ENCODE data around the gene PRPSAP1.
"Not testable (repeated sequence)": the region's sequence is repeated elsewhere in the genome, so short reads cannot be mapped to it uniquely, and the experiment has no call there.

The PRPSAP1 gene

GRCh38 chr17:76350463-76350862 lies 3.3 kb downstream of the PRPSAP1 start:
- Histone ChIP-seq H3K4me3 (ENCODE audit: low read depth, low read length) (no peak overlapping the region), H3K9me3 (ENCODE audit: control insufficient read depth, insufficient read depth, low read depth, low read length) (no peaks in the 10 kb centered on the region), H3K4me1 (ENCODE audit: control insufficient read depth, insufficient read depth, low read length) (peaks cover 12% of the 10 kb centered on the region; the same call in 1 of the 2 replicates), H3K36me3 (ENCODE audit: control insufficient read depth in 2 of 2, insufficient read depth in 1 of 2, low read length in 2 of 2) (peaks cover 29 to 39% of the 10 kb centered on the region in 2 experiments), H3K27ac (ENCODE audit: extremely low read depth, low read depth, low read length) (no peak overlapping the region)
- ChIA-PET POLR2A (no interaction called here), CTCF (interaction anchor here (0.7 to 1.0 kb wide), 2 partner anchors 21 to 242 kb away, joined by 3 to 4 read pairs; no protein-coding TSS in a partner anchor)
- TF ChIP-seq ZNF585B (tag by site-specific recombination; IDR thresholded peaks at IDR 0.05) (no peak), ZNF792 (tag by site-specific recombination; IDR thresholded peaks at IDR 0.05) (no peak), RBAK (tag by site-specific recombination; IDR thresholded peaks at IDR 0.05) (no peak), ZNF366 (tag by site-specific recombination; conservative IDR thresholded peaks at IDR 0.05) (no peak), ZXDB (tag by site-specific recombination; IDR thresholded peaks at IDR 0.05) (no peak), ZNF624 (tag by site-specific recombination; IDR thresholded peaks at IDR 0.05) (no peak), INSM2 (tag by site-specific recombination; IDR thresholded peaks at IDR 0.05) (no peak)
- TF ChIP-seq, protein P1, sequence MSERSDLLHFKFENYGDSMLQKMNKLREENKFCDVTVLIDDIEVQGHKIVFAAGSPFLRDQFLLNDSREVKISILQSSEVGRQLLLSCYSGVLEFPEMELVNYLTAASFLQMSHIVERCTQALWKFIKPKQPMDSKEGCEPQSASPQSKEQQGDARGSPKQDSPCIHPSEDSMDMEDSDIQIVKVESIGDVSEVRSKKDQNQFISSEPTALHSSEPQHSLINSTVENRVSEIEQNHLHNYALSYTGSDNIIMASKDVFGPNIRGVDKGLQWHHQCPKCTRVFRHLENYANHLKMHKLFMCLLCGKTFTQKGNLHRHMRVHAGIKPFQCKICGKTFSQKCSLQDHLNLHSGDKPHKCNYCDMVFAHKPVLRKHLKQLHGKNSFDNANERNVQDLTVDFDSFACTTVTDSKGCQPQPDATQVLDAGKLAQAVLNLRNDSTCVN (tag by site-specific recombination; optimal IDR thresholded peaks at IDR 0.05), result no peak

GRCh38 chr17:76346936-76347335 lies 6.8 kb downstream of the PRPSAP1 start:
- H3K9me3 ChIP-seq (ENCODE audit: control insufficient read depth, insufficient read depth, low read depth, low read length); H3K4me3 ChIP-seq (ENCODE audit: low read depth, low read length); CTCF ChIA-PET; H3K4me1 ChIP-seq (ENCODE audit: control insufficient read depth, insufficient read depth, low read length); H3K27ac ChIP-seq (ENCODE audit: extremely low read depth, low read depth, low read length); POLR2A ChIA-PET: not testable (repeated sequence)
- peaks cover 59 to 67% of the 10 kb centered on the region in 2 experiments for H3K36me3 ChIP-seq (ENCODE audit: control insufficient read depth in 2 of 2, insufficient read depth in 1 of 2, low read length in 2 of 2)

- Histone ChIP-seq H3K4me3 (ENCODE audit: low read depth, low read length) (no peak overlapping the region), H3K4me1 (ENCODE audit: control insufficient read depth, insufficient read depth, low read length) (no peaks in the 10 kb centered on the region), H3K36me3 (ENCODE audit: control insufficient read depth in 2 of 2, insufficient read depth in 1 of 2, low read length in 2 of 2) (peaks cover 64 to 70% of the 10 kb centered on the region in 2 experiments), H3K27ac (ENCODE audit: extremely low read depth, low read depth, low read length) (peak overlapping the region; percentile 41; the same call in 1 of the 2 replicates), H3K9me3 (ENCODE audit: control insufficient read depth, insufficient read depth, low read depth, low read length) (no peaks in the 10 kb centered on the region)
- TF ChIP-seq, protein P2, sequence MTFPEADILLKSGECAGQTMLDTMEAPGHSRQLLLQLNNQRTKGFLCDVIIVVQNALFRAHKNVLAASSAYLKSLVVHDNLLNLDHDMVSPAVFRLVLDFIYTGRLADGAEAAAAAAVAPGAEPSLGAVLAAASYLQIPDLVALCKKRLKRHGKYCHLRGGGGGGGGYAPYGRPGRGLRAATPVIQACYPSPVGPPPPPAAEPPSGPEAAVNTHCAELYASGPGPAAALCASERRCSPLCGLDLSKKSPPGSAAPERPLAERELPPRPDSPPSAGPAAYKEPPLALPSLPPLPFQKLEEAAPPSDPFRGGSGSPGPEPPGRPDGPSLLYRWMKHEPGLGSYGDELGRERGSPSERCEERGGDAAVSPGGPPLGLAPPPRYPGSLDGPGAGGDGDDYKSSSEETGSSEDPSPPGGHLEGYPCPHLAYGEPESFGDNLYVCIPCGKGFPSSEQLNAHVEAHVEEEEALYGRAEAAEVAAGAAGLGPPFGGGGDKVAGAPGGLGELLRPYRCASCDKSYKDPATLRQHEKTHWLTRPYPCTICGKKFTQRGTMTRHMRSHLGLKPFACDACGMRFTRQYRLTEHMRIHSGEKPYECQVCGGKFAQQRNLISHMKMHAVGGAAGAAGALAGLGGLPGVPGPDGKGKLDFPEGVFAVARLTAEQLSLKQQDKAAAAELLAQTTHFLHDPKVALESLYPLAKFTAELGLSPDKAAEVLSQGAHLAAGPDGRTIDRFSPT (tag by site-specific recombination; IDR thresholded peaks at IDR 0.05), result no peak
- TF ChIP-seq MZF1 (tag by site-specific recombination; IDR thresholded peaks at IDR 0.05; ENCODE audit: borderline replicate concordance), result no peak
- TF ChIP-seq ZNF664 (tag by site-specific recombination; IDR thresholded peaks at IDR 0.05), result peak; percentile 43; the same call in 1 of the 2 replicates
- TF ChIP-seq ZNF660 (tag by site-specific recombination; IDR thresholded peaks at IDR 0.05), result no peak
- peak; percentile 81 for TF ChIP-seq ZBTB17 (tag by site-specific recombination; IDR thresholded peaks at IDR 0.05)
- TF ChIP-seq ZNF239 (tag by site-specific recombination; IDR thresholded peaks at IDR 0.05), result no peak
- TF ChIP-seq ZNF155 (tag by site-specific recombination; IDR thresholded peaks at IDR 0.05), result no peak
- TF ChIP-seq SP3 (tag by site-specific recombination; IDR thresholded peaks at IDR 0.05), result no peak
- ChIA-PET POLR2A (interaction anchor here (0.6 kb wide), 1 partner anchor 8 kb away, joined by 3 read pairs; no protein-coding TSS in a partner anchor), CTCF (interaction anchor here (1.1 kb wide), 1 partner anchor 66 kb away, joined by 3 read pairs; no protein-coding TSS in a partner anchor)
Measured at GRCh38 chr17:76345377-76345974, 8.2 kb downstream of the PRPSAP1 start.

Data from HEK293 (cell line).